ENCODE results near the gene SHC1.
A peak's percentile ranks its signal among the peaks of the same experiment; 100 is the strongest.

SHC1 gene

GRCh38 chr1:154970631-154971340 lies at the start of gene SHC1:
SHC1 (minus strand) TSS chr1:154970747; CDS start chr1:154970526, 221 bp downstream.
- peak within 1 kb of the TSS; percentile 38 for H3K4me3 ChIP-seq (ENCODE audit: low read depth, low read length)
- TF ChIP-seq CTCF (IDR thresholded peaks at IDR 0.05; ENCODE audit: borderline replicate concordance, insufficient read depth, low read depth, low read length) = no peak

GRCh38 chr1:155019377-155020245 lies 49.1 kb upstream of the SHC1 start:
- no peak overlapping the region for H3K4me3 ChIP-seq (ENCODE audit: low read depth, low read length)
- TF ChIP-seq CTCF (IDR thresholded peaks at IDR 0.05; ENCODE audit: borderline replicate concordance, insufficient read depth, low read depth, low read length) = no peak

GRCh38 chr1:155018617-155019348 lies 48.2 kb upstream of the SHC1 start:
- TF ChIP-seq CTCF (IDR thresholded peaks at IDR 0.05; ENCODE audit: borderline replicate concordance, insufficient read depth, low read depth, low read length) = no peak
- no peak overlapping the region for H3K4me3 ChIP-seq (ENCODE audit: low read depth, low read length)

GRCh38 chr1:155017946-155018316 lies 47.4 kb upstream of the SHC1 start:
- H3K4me3 ChIP-seq (ENCODE audit: low read depth, low read length) = peak overlapping the region; percentile 1
- TF ChIP-seq CTCF (IDR thresholded peaks at IDR 0.05; ENCODE audit: borderline replicate concordance, insufficient read depth, low read depth, low read length) = no peak

- TF ChIP-seq CTCF (IDR thresholded peaks at IDR 0.05; ENCODE audit: borderline replicate concordance, insufficient read depth, low read depth, low read length) = peak; percentile 100
- peak overlapping the region; percentile 36 for H3K4me3 ChIP-seq (ENCODE audit: low read depth, low read length)
Measured at GRCh38 chr1:155017041-155017945, 46.7 kb upstream of the SHC1 start.

- no peak overlapping the region for H3K4me3 ChIP-seq (ENCODE audit: low read depth, low read length)
- no peak for TF ChIP-seq CTCF (IDR thresholded peaks at IDR 0.05; ENCODE audit: borderline replicate concordance, insufficient read depth, low read depth, low read length)
Measured at GRCh38 chr1:155016231-155016831, 45.8 kb upstream of the SHC1 start.
